ENCODE data around the gene VWA3B.

DNA sequence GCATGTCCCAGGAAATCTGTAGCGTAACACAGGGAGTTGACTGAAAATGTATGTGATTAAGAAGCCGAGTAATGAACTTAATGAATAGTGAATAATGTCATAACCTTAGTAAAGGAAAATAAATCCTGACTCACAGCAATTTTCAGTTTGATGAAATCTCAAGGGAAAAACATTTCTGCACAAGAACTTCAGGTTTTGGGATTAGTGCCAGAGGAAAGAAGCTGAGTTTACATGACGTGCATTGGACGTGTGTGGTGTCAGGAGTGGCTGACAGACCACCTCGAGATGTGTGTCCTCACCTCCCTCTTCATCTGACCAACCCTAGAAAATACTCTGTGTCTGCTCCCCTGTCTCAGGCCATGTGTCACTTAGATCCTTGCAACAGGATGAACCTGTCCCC lies 39.1 kb downstream of the VWA3B start:
- TF ChIP-seq EZH2 (IDR thresholded peaks at IDR 0.05; ENCODE audit: low read length): no peak
- TF ChIP-seq, protein P1, sequence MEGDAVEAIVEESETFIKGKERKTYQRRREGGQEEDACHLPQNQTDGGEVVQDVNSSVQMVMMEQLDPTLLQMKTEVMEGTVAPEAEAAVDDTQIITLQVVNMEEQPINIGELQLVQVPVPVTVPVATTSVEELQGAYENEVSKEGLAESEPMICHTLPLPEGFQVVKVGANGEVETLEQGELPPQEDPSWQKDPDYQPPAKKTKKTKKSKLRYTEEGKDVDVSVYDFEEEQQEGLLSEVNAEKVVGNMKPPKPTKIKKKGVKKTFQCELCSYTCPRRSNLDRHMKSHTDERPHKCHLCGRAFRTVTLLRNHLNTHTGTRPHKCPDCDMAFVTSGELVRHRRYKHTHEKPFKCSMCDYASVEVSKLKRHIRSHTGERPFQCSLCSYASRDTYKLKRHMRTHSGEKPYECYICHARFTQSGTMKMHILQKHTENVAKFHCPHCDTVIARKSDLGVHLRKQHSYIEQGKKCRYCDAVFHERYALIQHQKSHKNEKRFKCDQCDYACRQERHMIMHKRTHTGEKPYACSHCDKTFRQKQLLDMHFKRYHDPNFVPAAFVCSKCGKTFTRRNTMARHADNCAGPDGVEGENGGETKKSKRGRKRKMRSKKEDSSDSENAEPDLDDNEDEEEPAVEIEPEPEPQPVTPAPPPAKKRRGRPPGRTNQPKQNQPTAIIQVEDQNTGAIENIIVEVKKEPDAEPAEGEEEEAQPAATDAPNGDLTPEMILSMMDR (optimal IDR thresholded peaks at IDR 0.05 in 1 of 3, IDR thresholded peaks at IDR 0.05 in 1 of 3, conservative IDR thresholded peaks at IDR 0.05 in 1 of 3; ENCODE audit: extremely low read depth in 1 of 3, insufficient read depth in 2 of 3, low read length in 3 of 3): no peak

Measured in keratinocyte (primary cell).